H1 (cell line): ENCODE data around the gene DGCR8. TPM values are rescaled to one million over a fixed set of nuclear protein-coding genes. Genes with fewer than 3 reads are reported as not detected.

Experiments
- ATF2 ChIP-seq: IDR thresholded peaks from 2 replicates; pipeline ENCODE4 v1.6.1; 2012; ENCODE audit warnings: low read length, inconsistent platforms
- E2F6 ChIP-seq: IDR thresholded peaks from 2 replicates; pipeline ENCODE4 v1.6.1; 2012; ENCODE audit warnings: inconsistent platforms
- HDAC6 ChIP-seq: IDR thresholded peaks from one replicate; pipeline ENCODE4 v1.7.1; 2012; ENCODE audit warnings: low read depth, mild to moderate bottlenecking, inconsistent platforms, low read length, moderate library complexity
- RXRA ChIP-seq: IDR thresholded peaks from 2 replicates; pipeline ENCODE4 v1.6.1; 2011; ENCODE audit warnings: low read depth, mild to moderate bottlenecking, low read length, moderate library complexity; ENCODE audit not compliant: insufficient read depth
- SRF ChIP-seq: IDR thresholded peaks from 2 replicates; pipeline ENCODE4 v1.6.1; 2011; ENCODE audit warnings: mild to moderate bottlenecking, low read depth, low read length, moderate library complexity
- TAF1 ChIP-seq: IDR thresholded peaks from 2 replicates; pipeline ENCODE4 v1.6.1; 2011; ENCODE audit warnings: mild to moderate bottlenecking, low read depth, low read length
- polyA plus RNA-seq, 7 experiments: library from polyadenylated mRNA; depleted of rRNA in 3 of 7; stranded (reverse) in 5 of 7; unstranded in 2 of 7; fragments of >200 nt in 5 of 7; fragments of 200-250 nt in 2 of 7; gene quantifications; 1 replicate in 5 of 7; 2 replicates in 1 of 7; 4 replicates in 1 of 7; pipeline versions ENCODE4 v1.2.1 to v1.2.3, GENCODE V29; 2011 to 2013; ENCODE audit warnings: missing spikeins in 2 of 7, mixed read lengths in 2 of 7
- total RNA-seq: library from RNA; stranded (reverse); fragmentation: NEBNext Ultra II Directional; extraction: Animal tissue kit (Norgen Biotek cat#: 25700); gene quantifications from 2 replicates; pipeline ENCODE4 v1.2.1, GENCODE V29; 2021
- TF ChIP-seq, protein P1 (sequence below): fragments of 300-600 bp; sonication (generic); IDR thresholded peaks from 2 replicates; pipeline ENCODE4 v1.7.1; 2012; ENCODE audit warnings: low read length, moderate library complexity, mild to moderate bottlenecking, inconsistent platforms; ENCODE audit not compliant: insufficient replicate concordance

The DGCR8 gene
- total and polyA plus RNA-seq, 2 of the 8 experiments (the other 6 are each of a cell fraction or from before 2014, with no cell fraction given): 23.7 to 43.7 TPM

DNA sequence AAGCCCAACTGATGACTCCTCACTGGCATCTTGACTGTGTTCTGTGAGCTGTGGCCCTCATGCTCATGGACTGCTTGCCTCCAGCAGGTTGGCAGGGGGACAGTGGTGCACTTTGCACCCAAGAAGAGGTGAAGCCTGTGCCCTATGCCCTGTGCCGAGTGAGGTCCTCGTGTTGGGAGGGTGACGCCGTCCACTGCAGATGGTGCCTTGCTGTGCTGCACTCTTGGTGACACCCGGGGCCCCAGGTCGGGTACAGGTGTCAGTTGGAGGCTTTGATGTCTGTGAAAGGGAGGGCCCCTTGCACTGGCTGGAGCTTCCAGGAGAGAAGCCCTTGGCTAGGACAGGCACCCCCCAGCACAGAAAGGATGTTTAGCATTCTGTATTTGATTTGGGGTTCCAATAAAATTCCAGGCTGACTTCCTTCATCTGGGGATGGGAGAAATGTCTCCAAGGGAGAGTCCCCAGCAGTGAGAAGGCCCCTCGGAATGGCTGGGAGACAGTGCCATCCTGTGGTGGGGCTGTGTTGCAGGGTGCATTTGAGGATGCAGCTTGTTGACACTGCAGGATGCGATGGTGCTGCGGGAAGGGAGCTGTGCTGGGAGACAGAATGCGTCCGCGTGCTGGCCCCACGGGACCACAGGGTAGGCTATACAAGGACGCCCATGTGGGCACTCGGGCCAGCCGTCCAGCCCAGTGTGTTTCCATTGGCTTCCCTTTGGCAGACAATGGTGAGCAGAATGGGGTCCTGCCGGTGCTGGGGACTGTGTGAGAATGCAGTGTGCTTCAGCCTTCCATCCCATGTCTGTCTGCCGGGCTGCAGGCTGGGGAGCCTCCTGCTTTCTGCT, 49.1 kb downstream of the DGCR8 start (continued):
- TF ChIP-seq ATF2: no peak
- TF ChIP-seq SRF: peak; percentile 53
- TF ChIP-seq RXRA: no peak
- TF ChIP-seq HDAC6: no peak
- TF ChIP-seq, protein P1, sequence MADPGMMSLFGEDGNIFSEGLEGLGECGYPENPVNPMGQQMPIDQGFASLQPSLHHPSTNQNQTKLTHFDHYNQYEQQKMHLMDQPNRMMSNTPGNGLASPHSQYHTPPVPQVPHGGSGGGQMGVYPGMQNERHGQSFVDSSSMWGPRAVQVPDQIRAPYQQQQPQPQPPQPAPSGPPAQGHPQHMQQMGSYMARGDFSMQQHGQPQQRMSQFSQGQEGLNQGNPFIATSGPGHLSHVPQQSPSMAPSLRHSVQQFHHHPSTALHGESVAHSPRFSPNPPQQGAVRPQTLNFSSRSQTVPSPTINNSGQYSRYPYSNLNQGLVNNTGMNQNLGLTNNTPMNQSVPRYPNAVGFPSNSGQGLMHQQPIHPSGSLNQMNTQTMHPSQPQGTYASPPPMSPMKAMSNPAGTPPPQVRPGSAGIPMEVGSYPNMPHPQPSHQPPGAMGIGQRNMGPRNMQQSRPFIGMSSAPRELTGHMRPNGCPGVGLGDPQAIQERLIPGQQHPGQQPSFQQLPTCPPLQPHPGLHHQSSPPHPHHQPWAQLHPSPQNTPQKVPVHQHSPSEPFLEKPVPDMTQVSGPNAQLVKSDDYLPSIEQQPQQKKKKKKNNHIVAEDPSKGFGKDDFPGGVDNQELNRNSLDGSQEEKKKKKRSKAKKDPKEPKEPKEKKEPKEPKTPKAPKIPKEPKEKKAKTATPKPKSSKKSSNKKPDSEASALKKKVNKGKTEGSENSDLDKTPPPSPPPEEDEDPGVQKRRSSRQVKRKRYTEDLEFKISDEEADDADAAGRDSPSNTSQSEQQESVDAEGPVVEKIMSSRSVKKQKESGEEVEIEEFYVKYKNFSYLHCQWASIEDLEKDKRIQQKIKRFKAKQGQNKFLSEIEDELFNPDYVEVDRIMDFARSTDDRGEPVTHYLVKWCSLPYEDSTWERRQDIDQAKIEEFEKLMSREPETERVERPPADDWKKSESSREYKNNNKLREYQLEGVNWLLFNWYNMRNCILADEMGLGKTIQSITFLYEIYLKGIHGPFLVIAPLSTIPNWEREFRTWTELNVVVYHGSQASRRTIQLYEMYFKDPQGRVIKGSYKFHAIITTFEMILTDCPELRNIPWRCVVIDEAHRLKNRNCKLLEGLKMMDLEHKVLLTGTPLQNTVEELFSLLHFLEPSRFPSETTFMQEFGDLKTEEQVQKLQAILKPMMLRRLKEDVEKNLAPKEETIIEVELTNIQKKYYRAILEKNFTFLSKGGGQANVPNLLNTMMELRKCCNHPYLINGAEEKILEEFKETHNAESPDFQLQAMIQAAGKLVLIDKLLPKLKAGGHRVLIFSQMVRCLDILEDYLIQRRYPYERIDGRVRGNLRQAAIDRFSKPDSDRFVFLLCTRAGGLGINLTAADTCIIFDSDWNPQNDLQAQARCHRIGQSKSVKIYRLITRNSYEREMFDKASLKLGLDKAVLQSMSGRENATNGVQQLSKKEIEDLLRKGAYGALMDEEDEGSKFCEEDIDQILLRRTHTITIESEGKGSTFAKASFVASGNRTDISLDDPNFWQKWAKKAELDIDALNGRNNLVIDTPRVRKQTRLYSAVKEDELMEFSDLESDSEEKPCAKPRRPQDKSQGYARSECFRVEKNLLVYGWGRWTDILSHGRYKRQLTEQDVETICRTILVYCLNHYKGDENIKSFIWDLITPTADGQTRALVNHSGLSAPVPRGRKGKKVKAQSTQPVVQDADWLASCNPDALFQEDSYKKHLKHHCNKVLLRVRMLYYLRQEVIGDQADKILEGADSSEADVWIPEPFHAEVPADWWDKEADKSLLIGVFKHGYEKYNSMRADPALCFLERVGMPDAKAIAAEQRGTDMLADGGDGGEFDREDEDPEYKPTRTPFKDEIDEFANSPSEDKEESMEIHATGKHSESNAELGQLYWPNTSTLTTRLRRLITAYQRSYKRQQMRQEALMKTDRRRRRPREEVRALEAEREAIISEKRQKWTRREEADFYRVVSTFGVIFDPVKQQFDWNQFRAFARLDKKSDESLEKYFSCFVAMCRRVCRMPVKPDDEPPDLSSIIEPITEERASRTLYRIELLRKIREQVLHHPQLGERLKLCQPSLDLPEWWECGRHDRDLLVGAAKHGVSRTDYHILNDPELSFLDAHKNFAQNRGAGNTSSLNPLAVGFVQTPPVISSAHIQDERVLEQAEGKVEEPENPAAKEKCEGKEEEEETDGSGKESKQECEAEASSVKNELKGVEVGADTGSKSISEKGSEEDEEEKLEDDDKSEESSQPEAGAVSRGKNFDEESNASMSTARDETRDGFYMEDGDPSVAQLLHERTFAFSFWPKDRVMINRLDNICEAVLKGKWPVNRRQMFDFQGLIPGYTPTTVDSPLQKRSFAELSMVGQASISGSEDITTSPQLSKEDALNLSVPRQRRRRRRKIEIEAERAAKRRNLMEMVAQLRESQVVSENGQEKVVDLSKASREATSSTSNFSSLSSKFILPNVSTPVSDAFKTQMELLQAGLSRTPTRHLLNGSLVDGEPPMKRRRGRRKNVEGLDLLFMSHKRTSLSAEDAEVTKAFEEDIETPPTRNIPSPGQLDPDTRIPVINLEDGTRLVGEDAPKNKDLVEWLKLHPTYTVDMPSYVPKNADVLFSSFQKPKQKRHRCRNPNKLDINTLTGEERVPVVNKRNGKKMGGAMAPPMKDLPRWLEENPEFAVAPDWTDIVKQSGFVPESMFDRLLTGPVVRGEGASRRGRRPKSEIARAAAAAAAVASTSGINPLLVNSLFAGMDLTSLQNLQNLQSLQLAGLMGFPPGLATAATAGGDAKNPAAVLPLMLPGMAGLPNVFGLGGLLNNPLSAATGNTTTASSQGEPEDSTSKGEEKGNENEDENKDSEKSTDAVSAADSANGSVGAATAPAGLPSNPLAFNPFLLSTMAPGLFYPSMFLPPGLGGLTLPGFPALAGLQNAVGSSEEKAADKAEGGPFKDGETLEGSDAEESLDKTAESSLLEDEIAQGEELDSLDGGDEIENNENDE: no peak
- TF ChIP-seq TAF1: no peak
- no peak for TF ChIP-seq E2F6
